ENCODE measurements around the gene CORO1C.

Gene CORO1C

GRCh38 chr12:108610336-108610815 is 120.9 kb downstream of the CORO1C start:
- Histone ChIP-seq H3K4me1 (ENCODE audit: insufficient read depth, low read length) (no peaks in the 10 kb centered on the region), H3K79me2 (ENCODE audit: insufficient read depth, low read length) (no peaks in the 10 kb centered on the region), H3K9ac (ENCODE audit: low read depth, low read length) (no peak overlapping the region), H3K9me3 (ENCODE audit: insufficient read depth, low read length, severe bottlenecking) (no peaks in the 10 kb centered on the region), H3K27me3 (ENCODE audit: insufficient read depth, low read length, poor library complexity) (no peaks in the 10 kb centered on the region), H2AFZ (ENCODE audit: low read depth, low read length) (no peak overlapping the region), H3K4me2 (ENCODE audit: insufficient read depth, low read length) (no peak overlapping the region), H3K27ac (ENCODE audit: low read length) (no peak overlapping the region), H4K20me1 (ENCODE audit: insufficient read depth, low read length) (no peaks in the 10 kb centered on the region), H3K36me3 (ENCODE audit: insufficient read depth, low read length) (no peaks in the 10 kb centered on the region), H3K4me3 (ENCODE audit: low read depth in 1 of 2, low read length in 2 of 2) (no peak overlapping the region)
- TF ChIP-seq EZH2 (IDR thresholded peaks at IDR 0.05; ENCODE audit: borderline replicate concordance, low read depth, low read length, severe bottlenecking) (no peak), CTCF (IDR thresholded peaks at IDR 0.05; ENCODE audit: borderline replicate concordance, extremely low read depth, low read length, poor library complexity, severe bottlenecking) (no peak)
- ATAC-seq (ENCODE audit: insufficient read depth, low read depth) (no peak), DNase-seq (no peak)

GRCh38 chr12:108609537-108610335 is 121.6 kb downstream of the CORO1C start:
- Histone ChIP-seq H4K20me1 (ENCODE audit: insufficient read depth, low read length) (no peaks in the 10 kb centered on the region), H3K27ac (ENCODE audit: low read length) (no peak overlapping the region), H3K4me1 (ENCODE audit: insufficient read depth, low read length) (no peaks in the 10 kb centered on the region), H3K9me3 (ENCODE audit: insufficient read depth, low read length, severe bottlenecking) (no peaks in the 10 kb centered on the region), H3K36me3 (ENCODE audit: insufficient read depth, low read length) (no peaks in the 10 kb centered on the region), H3K9ac (ENCODE audit: low read depth, low read length) (no peak overlapping the region), H3K27me3 (ENCODE audit: insufficient read depth, low read length, poor library complexity) (no peaks in the 10 kb centered on the region), H2AFZ (ENCODE audit: low read depth, low read length) (no peak overlapping the region), H3K4me3 (ENCODE audit: low read depth in 1 of 2, low read length in 2 of 2) (no peak overlapping the region), H3K4me2 (ENCODE audit: insufficient read depth, low read length) (no peak overlapping the region), H3K79me2 (ENCODE audit: insufficient read depth, low read length) (no peaks in the 10 kb centered on the region)
- TF ChIP-seq CTCF (IDR thresholded peaks at IDR 0.05; ENCODE audit: borderline replicate concordance, extremely low read depth, low read length, poor library complexity, severe bottlenecking) (no peak), EZH2 (IDR thresholded peaks at IDR 0.05; ENCODE audit: borderline replicate concordance, low read depth, low read length, severe bottlenecking) (no peak)
- DNase-seq (no peak), ATAC-seq (ENCODE audit: insufficient read depth, low read depth) (no peak)

- DNase-seq (no peak), ATAC-seq (ENCODE audit: insufficient read depth, low read depth) (no peak)
- H3K27ac ChIP-seq (ENCODE audit: low read length) = no peak overlapping the region
- TF ChIP-seq EZH2 (IDR thresholded peaks at IDR 0.05; ENCODE audit: borderline replicate concordance, low read depth, low read length, severe bottlenecking) (no peak), CTCF (IDR thresholded peaks at IDR 0.05; ENCODE audit: borderline replicate concordance, extremely low read depth, low read length, poor library complexity, severe bottlenecking) (no peak)
- no peaks in the 10 kb centered on the region for H3K4me1 ChIP-seq (ENCODE audit: insufficient read depth, low read length)
- no peaks in the 10 kb centered on the region for H3K36me3 ChIP-seq (ENCODE audit: insufficient read depth, low read length)
- no peaks in the 10 kb centered on the region for H4K20me1 ChIP-seq (ENCODE audit: insufficient read depth, low read length)
- no peak overlapping the region for H2AFZ ChIP-seq (ENCODE audit: low read depth, low read length)
- H3K9ac ChIP-seq (ENCODE audit: low read depth, low read length) = no peak overlapping the region
- no peaks in the 10 kb centered on the region for H3K27me3 ChIP-seq (ENCODE audit: insufficient read depth, low read length, poor library complexity)
- no peak overlapping the region for H3K4me2 ChIP-seq (ENCODE audit: insufficient read depth, low read length)
- no peak overlapping the region for H3K4me3 ChIP-seq (ENCODE audit: low read depth in 1 of 2, low read length in 2 of 2)
- H3K9me3 ChIP-seq (ENCODE audit: insufficient read depth, low read length, severe bottlenecking) = no peaks in the 10 kb centered on the region
- no peaks in the 10 kb centered on the region for H3K79me2 ChIP-seq (ENCODE audit: insufficient read depth, low read length)
Measured at GRCh38 chr12:108608616-108609015, 122.7 kb downstream of the CORO1C start.

All from DND-41 (cell line).